HFFc6 (cell line): ENCODE results near the gene G6PC1. TPM values are rescaled to one million over a fixed set of nuclear protein-coding genes. Genes with fewer than 3 reads are reported as not detected.
"Not testable (repeated sequence)": the region's sequence is repeated elsewhere in the genome, so short reads cannot be mapped to it uniquely, and the experiment has no call there.

Experiments
- DNase-seq: peaks from one replicate; pipeline ENCODE4 v3.0.0-alpha.2; 2018
- H3K27ac Mint-ChIP-seq: 2 replicates; pipeline ENCODE4 v1.8.0; 2020; ENCODE audit warnings: mild to moderate bottlenecking, mixed read lengths
- H3K27me3 Mint-ChIP-seq: 2 replicates; pipeline ENCODE4 v1.8.0; 2021; ENCODE audit warnings: mild to moderate bottlenecking, moderate library complexity, mixed read lengths; ENCODE audit not compliant: insufficient read depth
- H3K36me3 Mint-ChIP-seq: 2 replicates; pipeline ENCODE4 v1.8.0; 2021; ENCODE audit warnings: low read depth, mixed read lengths
- H3K4me1 Mint-ChIP-seq: 2 replicates; pipeline ENCODE4 v1.8.0; 2020; ENCODE audit warnings: low read depth, mixed read lengths
- H3K4me3 Mint-ChIP-seq: 2 replicates; pipeline ENCODE4 v1.8.0; 2020; ENCODE audit warnings: mild to moderate bottlenecking, moderate library complexity, mixed read lengths
- H3K9me3 Mint-ChIP-seq: 2 replicates; pipeline ENCODE4 v1.8.0; 2020; ENCODE audit warnings: mild to moderate bottlenecking, mixed read lengths
- CTCF ChIP-seq: fragments of 200-600 bp; sonication (generic); IDR thresholded peaks from 2 replicates; pipeline ENCODE4 v1.5.0; 2021; ENCODE audit warnings: antibody characterized with exemption, mild to moderate bottlenecking
- long read RNA-seq: library from polyadenylated mRNA; unstranded; transcript quantifications from one replicate; pipeline ENCODE4 v2.0.0, GENCODE V29; 2019
- total RNA-seq, 6 experiments: library from RNA; stranded (reverse); fragmentation: NEBNext Ultra II Directional; extraction: Animal tissue kit (Norgen Biotek cat#: 25700); gene quantifications; 2 replicates in 1 of 6; 3 replicates in 5 of 6; pipeline ENCODE4 v1.2.3, GENCODE V29; 2021

The G6PC1 gene
- total RNA-seq: not detected
- long read RNA-seq: 0 reads

GRCh38 chr17:42900460-42901331 is at the start of gene G6PC1:
TSS of gene G6PC1 (plus strand) at chr17:42900799. CDS start at chr17:42900877, 78 bp downstream.
- H3K4me3 Mint-ChIP-seq: no peak within 1 kb of the TSS
- no peak for DNase-seq
- no peaks in the 10 kb centered on the region for H3K9me3 Mint-ChIP-seq

GRCh38 chr17:42850954-42851353 is 49.6 kb upstream of the G6PC1 start, which contains the start of gene AOC3:
TSS of gene AOC3 (plus strand) at chr17:42851199. CDS start at chr17:42851344, 145 bp downstream.
- TF ChIP-seq CTCF: no peak
- H3K27me3 Mint-ChIP-seq: peaks cover 16% of the 10 kb centered on the region
- H3K36me3 Mint-ChIP-seq: no peaks in the 10 kb centered on the region
- H3K4me1 Mint-ChIP-seq: peaks cover 10% of the 10 kb centered on the region
- H3K27ac Mint-ChIP-seq: no peak within 1 kb of the TSS
- DNase-seq: no peak
- H3K4me3 Mint-ChIP-seq: no peak within 1 kb of the TSS
- H3K9me3 Mint-ChIP-seq: no peaks in the 10 kb centered on the region

More at GRCh38 chr17:42900460-42901331, at the start of gene G6PC1:
- Mint-ChIP-seq H3K4me1 (no peaks in the 10 kb centered on the region), H3K27ac (no peak within 1 kb of the TSS), H3K27me3 (peaks cover 36% of the 10 kb centered on the region), H3K36me3 (no peaks in the 10 kb centered on the region)
- TF ChIP-seq CTCF: no peak

- H3K27ac Mint-ChIP-seq, H3K4me3 Mint-ChIP-seq, H3K4me1 Mint-ChIP-seq, DNase-seq, H3K9me3 Mint-ChIP-seq, H3K36me3 Mint-ChIP-seq: not testable (repeated sequence)
- H3K27me3 Mint-ChIP-seq: peaks cover 16% of the 10 kb centered on the region
These were observed 49.0 kb upstream of the G6PC1 start for GRCh38 chr17:42851371-42852240.

- H3K36me3 Mint-ChIP-seq: no peaks in the 10 kb centered on the region
These were observed 48.2 kb upstream of the G6PC1 start for GRCh38 chr17:42852351-42852750.

GRCh38 chr17:42853004-42853403 is 47.6 kb upstream of the G6PC1 start:
- Mint-ChIP-seq H3K9me3 (no peaks in the 10 kb centered on the region), H3K4me1 (no peaks in the 10 kb centered on the region), H3K27ac (no peak overlapping the region), H3K27me3 (peaks cover 18% of the 10 kb centered on the region), H3K4me3 (no peak overlapping the region), H3K36me3 (no peaks in the 10 kb centered on the region)
- no peak for TF ChIP-seq CTCF
- no peak for DNase-seq

More at GRCh38 chr17:42852351-42852750, 48.2 kb upstream of the G6PC1 start:
- H3K27me3 Mint-ChIP-seq: peaks cover 18% of the 10 kb centered on the region
- H3K27ac Mint-ChIP-seq: no peak overlapping the region
- no peaks in the 10 kb centered on the region for H3K4me1 Mint-ChIP-seq
- DNase-seq: no peak
- H3K9me3 Mint-ChIP-seq: no peaks in the 10 kb centered on the region
- H3K4me3 Mint-ChIP-seq: no peak overlapping the region
- no peak for TF ChIP-seq CTCF
